Hepatocyte (in vitro differentiated cells): ENCODE results near the gene ADA. TPM values are rescaled to one million over a fixed set of nuclear protein-coding genes. Genes with fewer than 3 reads are reported as not detected.

ENCODE experiments used
- DNase-seq: peaks from one replicate; pipeline ENCODE4 v3.0.0-alpha.2; 2016; ENCODE audit warnings: low spot score
- H2AFZ ChIP-seq: fragments of 200-600 bp; sonication (generic); 2 replicates; pipeline ENCODE4 v1.6.0; 2016; ENCODE audit warnings: antibody characterized with exemption, mild to moderate bottlenecking
- H3K27ac ChIP-seq: fragments of 200-600 bp; sonication (generic); 2 replicates; pipeline ENCODE4 v1.5.1; 2016; ENCODE audit warnings: mild to moderate bottlenecking
- H3K27me3 ChIP-seq: fragments of 200-600 bp; sonication (generic); 2 replicates; pipeline ENCODE4 v1.6.1; 2016
- H3K36me3 ChIP-seq: fragments of 200-600 bp; sonication (generic); replicated peaks from 2 replicates; pipeline ENCODE4 v1.5.1; 2016; ENCODE audit warnings: low read depth; ENCODE audit not compliant: insufficient read depth
- H3K4me1 ChIP-seq: fragments of 200-600 bp; sonication (generic); 2 replicates; pipeline ENCODE4 v1.5.1; 2016; ENCODE audit warnings: mild to moderate bottlenecking, moderate library complexity; ENCODE audit not compliant: insufficient read depth
- H3K4me2 ChIP-seq: fragments of 200-600 bp; sonication (generic); 2 replicates; pipeline ENCODE4 v1.6.0; 2016
- H3K4me3 ChIP-seq: fragments of 200-600 bp; sonication (generic); 2 replicates; pipeline ENCODE4 v1.5.1; 2016; ENCODE audit warnings: mild to moderate bottlenecking
- H3K79me2 ChIP-seq: fragments of 200-600 bp; sonication (generic); 2 replicates; pipeline ENCODE4 v1.6.0; 2017; ENCODE audit warnings: mild to moderate bottlenecking
- H3K9me2 ChIP-seq: fragments of 200-600 bp; sonication (generic); replicated peaks from 2 replicates; pipeline ENCODE4 v1.6.0; 2017; ENCODE audit warnings: mild to moderate bottlenecking; ENCODE audit not compliant: insufficient read depth
- H3K9me3 ChIP-seq: fragments of 200-600 bp; sonication (generic); 2 replicates; pipeline ENCODE4 v1.5.1; 2016; ENCODE audit warnings: low read depth, mild to moderate bottlenecking
- H4K20me1 ChIP-seq: fragments of 200-600 bp; sonication (generic); 2 replicates; pipeline ENCODE4 v1.6.0; 2016; ENCODE audit warnings: mild to moderate bottlenecking; ENCODE audit not compliant: insufficient read depth, poor library complexity, severe bottlenecking
- EZH2 ChIP-seq: fragments of 200-600 bp; sonication (generic); IDR thresholded peaks from 2 replicates; pipeline ENCODE4 v1.6.1; 2016; ENCODE audit warnings: antibody characterized with exemption, mild to moderate bottlenecking, borderline replicate concordance
- EZH2phosphoT487 ChIP-seq: fragments of 200-600 bp; sonication (generic); IDR thresholded peaks from one replicate; pipeline ENCODE4 v1.6.1; 2018; ENCODE audit warnings: antibody characterized with exemption, mild to moderate bottlenecking, low read depth, moderate library complexity; ENCODE audit not compliant: unreplicated experiment, severe bottlenecking
- WGBS: methylation state at CpG from one replicate; pipeline ENCODE4 v1.1.6; 2016; ENCODE audit warnings: low lambda C conversion rate; ENCODE audit errors: missing lambda C conversion rate; 5-methylcytosine and 5-hydroxymethylcytosine counted together
- polyA plus RNA-seq: library from polyadenylated mRNA; unstranded; fragments of >200 nt; fragmentation: Nextera tagmentation; extraction: Ambion mirVana; gene quantifications from 2 replicates; pipeline ENCODE4 v1.2.1, GENCODE V29; 2016
- total RNA-seq: library from RNA; depleted of rRNA; stranded (reverse); fragments of >200 nt; gene quantifications from 2 replicates; pipeline ENCODE4 v1.2.3, GENCODE V29; 2014
- TF ChIP-seq, protein P1 (sequence below): fragments of 200-600 bp; sonication (generic); IDR thresholded peaks from 2 replicates; pipeline ENCODE4 v1.5.1; 2016; ENCODE audit warnings: antibody characterized with exemption, mild to moderate bottlenecking; ENCODE audit not compliant: poor library complexity

ADA gene
- total and polyA plus RNA-seq, 2 experiments from 2014 or later = 10.4 to 13.5 TPM

DNA sequence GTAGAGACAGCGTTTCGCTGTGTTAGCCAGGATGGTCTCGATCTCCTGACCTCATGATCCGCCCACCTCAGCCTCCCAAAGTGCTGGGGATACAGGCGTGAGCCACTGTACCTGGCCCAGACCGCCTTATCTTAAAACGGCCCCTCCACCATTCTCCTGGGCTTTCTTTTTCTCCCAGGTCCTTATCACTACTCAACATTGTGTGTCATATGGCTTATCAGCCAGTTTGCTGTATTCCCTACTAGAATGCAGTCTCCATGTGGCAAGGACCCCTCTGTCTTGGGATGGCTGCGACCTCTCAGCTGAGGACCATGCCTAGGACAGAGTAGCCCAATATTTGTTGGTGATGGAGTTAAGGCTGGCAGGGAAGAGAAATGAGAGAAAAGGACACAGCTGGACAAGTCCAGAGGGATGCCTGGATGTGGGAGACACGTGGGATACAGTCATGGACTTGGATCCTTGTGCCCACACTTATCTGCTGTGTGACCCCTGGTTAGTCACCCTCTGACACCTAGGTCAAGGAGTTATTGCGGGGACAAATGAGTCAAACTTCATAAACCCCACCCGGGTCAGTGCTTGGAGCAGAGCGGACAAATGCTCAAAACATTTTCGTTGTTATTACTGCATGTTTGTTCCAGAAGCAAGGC is 24.0 kb downstream of the ADA start:
- Histone ChIP-seq H3K36me3 (no peaks in the 10 kb centered on the region), H3K9me3 (no peaks in the 10 kb centered on the region), H3K79me2 (no peaks in the 10 kb centered on the region), H3K27ac (no peak overlapping the region), H3K4me3 (no peak overlapping the region), H2AFZ (no peak overlapping the region), H3K4me2 (no peak overlapping the region), H4K20me1 (no peaks in the 10 kb centered on the region), H3K4me1 (no peaks in the 10 kb centered on the region), H3K9me2 (no peaks in the 10 kb centered on the region), H3K27me3 (no peaks in the 10 kb centered on the region)
- DNase-seq = no peak
- 83% methylated on average over 13 of the region's 13 CpGs for WGBS
- TF ChIP-seq EZH2 = no peak
- TF ChIP-seq, protein P1, sequence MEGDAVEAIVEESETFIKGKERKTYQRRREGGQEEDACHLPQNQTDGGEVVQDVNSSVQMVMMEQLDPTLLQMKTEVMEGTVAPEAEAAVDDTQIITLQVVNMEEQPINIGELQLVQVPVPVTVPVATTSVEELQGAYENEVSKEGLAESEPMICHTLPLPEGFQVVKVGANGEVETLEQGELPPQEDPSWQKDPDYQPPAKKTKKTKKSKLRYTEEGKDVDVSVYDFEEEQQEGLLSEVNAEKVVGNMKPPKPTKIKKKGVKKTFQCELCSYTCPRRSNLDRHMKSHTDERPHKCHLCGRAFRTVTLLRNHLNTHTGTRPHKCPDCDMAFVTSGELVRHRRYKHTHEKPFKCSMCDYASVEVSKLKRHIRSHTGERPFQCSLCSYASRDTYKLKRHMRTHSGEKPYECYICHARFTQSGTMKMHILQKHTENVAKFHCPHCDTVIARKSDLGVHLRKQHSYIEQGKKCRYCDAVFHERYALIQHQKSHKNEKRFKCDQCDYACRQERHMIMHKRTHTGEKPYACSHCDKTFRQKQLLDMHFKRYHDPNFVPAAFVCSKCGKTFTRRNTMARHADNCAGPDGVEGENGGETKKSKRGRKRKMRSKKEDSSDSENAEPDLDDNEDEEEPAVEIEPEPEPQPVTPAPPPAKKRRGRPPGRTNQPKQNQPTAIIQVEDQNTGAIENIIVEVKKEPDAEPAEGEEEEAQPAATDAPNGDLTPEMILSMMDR = no peak
- no peak for TF ChIP-seq EZH2phosphoT487

DNA sequence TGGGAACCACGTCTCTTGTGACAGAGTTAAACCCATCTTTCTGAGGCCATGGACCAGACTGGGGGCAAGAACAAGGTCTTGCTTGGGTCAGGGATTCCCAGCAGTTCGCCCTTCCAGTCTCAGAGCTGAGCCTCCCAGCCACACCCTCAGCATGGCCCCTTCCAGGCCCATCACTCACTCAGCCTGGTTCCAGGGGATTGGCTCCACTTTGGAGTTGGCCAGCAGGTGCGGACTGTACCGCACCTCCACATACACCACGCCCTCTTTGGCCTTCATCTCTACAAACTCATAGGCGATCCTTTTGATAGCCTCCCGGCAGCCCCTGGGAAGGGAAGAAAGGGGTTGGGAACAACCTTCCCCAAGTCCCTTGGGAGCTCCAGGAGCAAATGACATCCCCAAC is 25.2 kb downstream of the ADA start:
- H3K4me3 ChIP-seq = no peak overlapping the region
- 95% methylated on average over 7 of the region's 7 CpGs for WGBS
- no peak overlapping the region for H3K27ac ChIP-seq
- H3K36me3 ChIP-seq = no peaks in the 10 kb centered on the region
- no peaks in the 10 kb centered on the region for H3K9me2 ChIP-seq
- H3K9me3 ChIP-seq = no peaks in the 10 kb centered on the region
- no peaks in the 10 kb centered on the region for H3K79me2 ChIP-seq
- H3K4me1 ChIP-seq = no peaks in the 10 kb centered on the region
- no peak for TF ChIP-seq EZH2
- TF ChIP-seq, protein P1 = no peak
- no peak for TF ChIP-seq EZH2phosphoT487
- H3K27me3 ChIP-seq = no peaks in the 10 kb centered on the region
- DNase-seq = no peak
- H3K4me2 ChIP-seq = no peak overlapping the region
- no peak overlapping the region for H2AFZ ChIP-seq
- no peaks in the 10 kb centered on the region for H4K20me1 ChIP-seq

DNA sequence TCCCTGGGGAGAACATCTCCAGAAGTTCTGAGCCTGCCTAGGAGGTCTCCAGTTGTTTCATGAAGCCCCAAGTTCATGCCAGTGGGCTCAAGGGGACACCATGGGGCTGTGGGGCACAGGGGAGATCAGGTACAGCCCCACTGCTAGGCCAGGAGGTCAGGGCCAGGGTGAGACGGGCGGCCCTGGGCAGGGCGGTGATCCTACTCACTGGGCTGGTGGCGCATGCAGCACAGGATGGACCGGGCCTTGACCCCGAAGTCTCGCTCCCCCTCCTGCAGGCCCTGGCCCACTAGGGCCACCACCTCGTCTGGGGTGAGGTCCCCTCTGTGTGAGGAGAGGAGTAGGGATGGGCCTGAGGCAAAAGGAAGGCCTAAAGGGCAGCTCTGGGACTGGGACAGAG is 26.1 kb downstream of the ADA start:
- DNase-seq = no peak
- Histone ChIP-seq H3K36me3 (no peaks in the 10 kb centered on the region), H3K79me2 (no peaks in the 10 kb centered on the region), H3K9me2 (no peaks in the 10 kb centered on the region), H3K4me3 (no peak overlapping the region), H3K27me3 (no peaks in the 10 kb centered on the region), H3K4me2 (no peak overlapping the region), H3K4me1 (no peaks in the 10 kb centered on the region), H3K9me3 (no peaks in the 10 kb centered on the region), H4K20me1 (no peaks in the 10 kb centered on the region), H3K27ac (no peak overlapping the region), H2AFZ (no peak overlapping the region)
- TF ChIP-seq, protein P1 = no peak
- TF ChIP-seq EZH2 (no peak), EZH2phosphoT487 (no peak)
- WGBS = 94% methylated on average over 8 of the region's 8 CpGs
